Measurements from ENCODE around the gene DCAF8L2. TPM values are rescaled to one million over a fixed set of nuclear protein-coding genes. Genes with fewer than 3 reads are reported as not detected.

Gene DCAF8L2
- polyA plus RNA-seq, 2 of the 4 experiments (the other 2 are of a cell fraction) = not detected

GRCh38 chrX:27656581-27656980 is 66.4 kb downstream of the DCAF8L2 start:
- POLR2A ChIA-PET = no interaction called here
- TF ChIP-seq ATOH8 (CRISPR knock-in tag; IDR thresholded peaks at IDR 0.05; ENCODE audit: low read depth) = no peak
- TF ChIP-seq BCL3 (IDR thresholded peaks at IDR 0.05) = no peak
- TF ChIP-seq EP300 (IDR thresholded peaks at IDR 0.05) = no peak
- TF ChIP-seq TFCP2L1 (CRISPR knock-in tag; IDR thresholded peaks at IDR 0.05) = no peak
- no peak for TF ChIP-seq NR3C1 (IDR thresholded peaks at IDR 0.05)
- TF ChIP-seq USF2 (IDR thresholded peaks at IDR 0.05) = no peak
- no peak for TF ChIP-seq JUN (IDR thresholded peaks at IDR 0.05)
- no peak for TF ChIP-seq E2F6 (IDR thresholded peaks at IDR 0.05; ENCODE audit: borderline replicate concordance, low read depth)
- no peak for TF ChIP-seq ESRRA (IDR thresholded peaks at IDR 0.05; ENCODE audit: borderline replicate concordance, low read length)
- no peak for TF ChIP-seq FOXS1 (CRISPR knock-in tag; IDR thresholded peaks at IDR 0.05)
- TF ChIP-seq MAZ (IDR thresholded peaks at IDR 0.05; ENCODE audit: borderline replicate concordance, low read depth, low read length) = no peak
- TF ChIP-seq ZC3H11A (IDR thresholded peaks at IDR 0.05) = no peak
- FAIRE-seq = no peak

GRCh38 chrX:27660878-27661277 is 70.7 kb downstream of the DCAF8L2 start:
- no peaks in the 10 kb centered on the region for H3K9me3 ChIP-seq
- no peak for FAIRE-seq
- no peak for ATAC-seq
- no peak overlapping the region for H3K4me2 ChIP-seq
- CTCF ChIA-PET = no interaction called here
- H3K4me1 ChIP-seq = no peaks in the 10 kb centered on the region
- no peak overlapping the region for H3K27ac ChIP-seq
- DNase-seq (ENCODE audit: low read depth in 1 of 2, low spot score in 1 of 2) = no peak
- H3K4me3 ChIP-seq = no peak overlapping the region
- no peak for TF ChIP-seq NPAS2 (CRISPR knock-in tag; IDR thresholded peaks at IDR 0.05; ENCODE audit: borderline replicate concordance)
- TF ChIP-seq PBX3 (IDR thresholded peaks at IDR 0.05) = no peak
- TF ChIP-seq HOXB5 (CRISPR knock-in tag; IDR thresholded peaks at IDR 0.05) = no peak
- no peak for TF ChIP-seq MAZ (IDR thresholded peaks at IDR 0.05; ENCODE audit: borderline replicate concordance, low read depth, low read length)
- TF ChIP-seq SREBF2 (IDR thresholded peaks at IDR 0.05) = no peak
- no peak for TF ChIP-seq USF2 (IDR thresholded peaks at IDR 0.05)
- TF ChIP-seq ATOH8 (CRISPR knock-in tag; IDR thresholded peaks at IDR 0.05; ENCODE audit: low read depth) = no peak
- TF ChIP-seq POLR2A (IDR thresholded peaks at IDR 0.05; ENCODE audit: low read length) = no peak
- TF ChIP-seq CHD4 (IDR thresholded peaks at IDR 0.05; ENCODE audit: borderline replicate concordance) = no peak
- no peak for TF ChIP-seq MAX (IDR thresholded peaks at IDR 0.05)
- TF ChIP-seq FOSB (CRISPR knock-in tag; IDR thresholded peaks at IDR 0.05) = no peak
- TF ChIP-seq RNF2 (IDR thresholded peaks at IDR 0.05; ENCODE audit: borderline replicate concordance, low read depth) = no peak
- no peak for TF ChIP-seq ZFP36 (IDR thresholded peaks at IDR 0.05; ENCODE audit: borderline replicate concordance, partially characterized antibody)
- TF ChIP-seq EHMT2 (IDR thresholded peaks at IDR 0.05; ENCODE audit: low read depth) = no peak
- no peak for TF ChIP-seq CEBPB (IDR thresholded peaks at IDR 0.05)
- no peak for TF ChIP-seq ELK1 (IDR thresholded peaks at IDR 0.05; ENCODE audit: low read depth, low read length)
- TF ChIP-seq HDAC2 (IDR thresholded peaks at IDR 0.05) = no peak
- no peak for TF ChIP-seq FOSL2 (IDR thresholded peaks at IDR 0.05)
- TF ChIP-seq FOSL2 (CRISPR knock-in tag; IDR thresholded peaks at IDR 0.05) = no peak
- TF ChIP-seq ZSCAN20 (CRISPR knock-in tag; IDR thresholded peaks at IDR 0.05) = no peak
- POLR2A ChIA-PET = no interaction called here

More at GRCh38 chrX:27656581-27656980, 66.4 kb downstream of the DCAF8L2 start:
- Histone ChIP-seq H3K4me1 (no peaks in the 10 kb centered on the region), H3K27ac (no peak overlapping the region), H3K4me2 (no peak overlapping the region), H3K9me3 (no peaks in the 10 kb centered on the region), H3K4me3 (no peak overlapping the region)
- 33% methylated on average over 1 of the region's 1 CpG for WGBS (ENCODE audit: missing lambda C conversion rate)
- CTCF ChIA-PET = no interaction called here
- no peak for DNase-seq (ENCODE audit: low read depth in 1 of 2, low spot score in 1 of 2)
- ATAC-seq = no peak

All from A549 (cell line).